ENCODE measurements around the gene GRID2.

- TF ChIP-seq POLR2A (IDR thresholded peaks at IDR 0.05; ENCODE audit: low read depth, low read length): no peak
- no peak for TF ChIP-seq POLR2AphosphoS5 (IDR thresholded peaks at IDR 0.05; ENCODE audit: low read depth, low read length)
Observed at GRCh38 chr4:93777081-93777460, 1473.3 kb downstream of the GRID2 start.
